GM12875 (cell line): Measurements from ENCODE around the gene KCNH1.

Experiments used
- H3K4me3 ChIP-seq: one replicate; pipeline ENCODE4 v1.5.1; 2011; ENCODE audit warnings: low read depth, low read length, control low read depth
- TF ChIP-seq, protein P1 (sequence below): IDR thresholded peaks from 2 replicates; pipeline ENCODE4 v1.5.1; 2011; ENCODE audit warnings: low read depth, mild to moderate bottlenecking, control low read depth, inconsistent platforms, low read length, moderate library complexity, borderline replicate concordance; ENCODE audit not compliant: insufficient read depth

The KCNH1 gene

DNA sequence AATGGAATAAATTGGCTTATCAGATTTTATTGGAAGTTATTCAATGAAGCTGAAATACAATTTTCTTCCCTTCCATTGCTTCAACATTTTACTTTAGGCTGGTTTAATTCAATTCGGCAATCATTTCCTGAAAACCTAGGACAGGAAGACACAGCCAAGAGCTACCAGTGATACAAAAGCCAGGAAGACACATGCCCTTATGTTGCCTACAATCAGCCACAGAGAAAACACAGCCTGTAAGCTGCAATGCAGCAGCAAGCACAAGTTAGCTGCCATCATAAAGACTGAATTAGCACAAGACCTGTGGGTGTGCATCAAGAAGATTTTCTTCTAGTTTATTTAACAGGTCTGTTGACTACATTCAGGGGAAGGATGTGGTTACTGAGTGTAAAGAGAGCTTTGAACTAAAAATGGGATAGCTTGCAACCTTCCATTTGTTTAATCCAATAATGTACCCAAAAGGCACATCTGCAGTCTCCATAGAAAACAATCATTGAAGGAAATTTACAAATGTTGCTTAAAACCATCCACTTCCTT lies 193.8 kb downstream of the KCNH1 start:
- no peak overlapping the region for H3K4me3 ChIP-seq
- TF ChIP-seq, protein P1, sequence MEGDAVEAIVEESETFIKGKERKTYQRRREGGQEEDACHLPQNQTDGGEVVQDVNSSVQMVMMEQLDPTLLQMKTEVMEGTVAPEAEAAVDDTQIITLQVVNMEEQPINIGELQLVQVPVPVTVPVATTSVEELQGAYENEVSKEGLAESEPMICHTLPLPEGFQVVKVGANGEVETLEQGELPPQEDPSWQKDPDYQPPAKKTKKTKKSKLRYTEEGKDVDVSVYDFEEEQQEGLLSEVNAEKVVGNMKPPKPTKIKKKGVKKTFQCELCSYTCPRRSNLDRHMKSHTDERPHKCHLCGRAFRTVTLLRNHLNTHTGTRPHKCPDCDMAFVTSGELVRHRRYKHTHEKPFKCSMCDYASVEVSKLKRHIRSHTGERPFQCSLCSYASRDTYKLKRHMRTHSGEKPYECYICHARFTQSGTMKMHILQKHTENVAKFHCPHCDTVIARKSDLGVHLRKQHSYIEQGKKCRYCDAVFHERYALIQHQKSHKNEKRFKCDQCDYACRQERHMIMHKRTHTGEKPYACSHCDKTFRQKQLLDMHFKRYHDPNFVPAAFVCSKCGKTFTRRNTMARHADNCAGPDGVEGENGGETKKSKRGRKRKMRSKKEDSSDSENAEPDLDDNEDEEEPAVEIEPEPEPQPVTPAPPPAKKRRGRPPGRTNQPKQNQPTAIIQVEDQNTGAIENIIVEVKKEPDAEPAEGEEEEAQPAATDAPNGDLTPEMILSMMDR: no peak

DNA sequence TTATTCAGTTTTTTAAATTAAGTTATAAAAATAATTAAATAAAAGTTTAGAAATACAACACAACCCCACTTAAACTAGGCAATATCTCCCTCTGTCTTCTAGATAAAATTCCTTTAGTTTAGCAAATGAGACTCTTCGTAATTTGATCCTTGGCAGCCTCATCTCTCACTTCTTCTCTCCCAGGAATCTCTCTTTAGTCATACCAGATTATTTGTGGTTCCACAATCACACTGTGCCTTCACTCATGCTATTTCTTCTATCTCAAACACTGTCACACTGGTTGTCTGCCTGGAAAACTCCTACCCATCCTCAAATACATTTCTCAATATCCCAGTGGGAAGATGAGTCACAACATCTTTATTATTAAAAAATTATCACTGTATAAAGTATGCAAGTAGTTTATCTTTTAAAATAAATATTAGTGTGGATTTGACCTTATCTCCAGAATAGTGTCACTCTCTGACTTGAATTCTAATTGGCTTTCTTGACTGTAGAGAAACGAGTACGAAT lies 195.5 kb downstream of the KCNH1 start:
- TF ChIP-seq, protein P1: no peak
- H3K4me3 ChIP-seq: no peak overlapping the region

DNA sequence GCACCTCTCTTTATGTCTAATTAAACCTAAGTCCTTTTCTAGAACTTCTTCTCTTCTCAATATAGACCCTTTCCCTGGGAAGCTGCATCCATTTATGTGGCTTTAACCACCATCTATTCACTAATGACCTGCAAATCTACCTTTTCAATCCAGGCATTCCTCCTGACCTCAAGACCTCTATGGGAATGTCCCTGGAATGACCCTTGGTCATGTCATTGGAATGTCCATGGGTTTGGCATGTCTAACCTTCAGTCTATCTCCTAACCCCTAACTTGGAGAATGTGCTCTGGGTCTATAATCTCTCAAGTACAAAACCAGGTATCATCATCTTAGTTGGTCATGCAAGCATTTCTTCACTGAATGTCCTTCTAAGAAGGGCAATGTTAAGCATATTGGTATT lies 196.1 kb downstream of the KCNH1 start:
- TF ChIP-seq, protein P1: no peak
- H3K4me3 ChIP-seq: no peak overlapping the region

- no peak overlapping the region for H3K4me3 ChIP-seq
- TF ChIP-seq, protein P1: no peak
Measured at GRCh38 chr1:210935905-210936304, 198.0 kb downstream of the KCNH1 start.

DNA sequence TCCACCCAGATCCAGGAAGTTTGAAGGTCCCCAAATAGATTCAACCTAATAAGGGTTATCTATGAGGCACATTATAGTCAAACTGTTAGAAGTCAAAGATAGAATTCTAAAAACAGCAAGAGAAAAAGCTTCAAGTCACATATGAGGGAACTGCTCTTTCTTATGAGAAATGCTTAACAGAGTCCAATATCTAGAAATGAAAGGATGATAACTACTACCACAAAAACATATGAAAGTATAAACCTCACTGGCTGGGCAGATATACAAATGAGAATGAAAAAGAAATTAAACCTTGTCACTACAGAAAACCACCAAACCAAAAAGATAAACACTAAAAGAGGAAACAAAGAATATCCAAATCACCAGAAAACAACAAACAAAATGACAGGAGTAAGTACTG lies 201.8 kb downstream of the KCNH1 start:
- TF ChIP-seq, protein P1: no peak
- no peak overlapping the region for H3K4me3 ChIP-seq

GRCh38 chr1:210922666-210923065 lies 211.3 kb downstream of the KCNH1 start:
- TF ChIP-seq, protein P1: no peak
- no peak overlapping the region for H3K4me3 ChIP-seq
